GM12892 (cell line): Measurements from ENCODE around the gene AKIP1.
"Not testable (repeated sequence)": the region's sequence is repeated elsewhere in the genome, so short reads cannot be mapped to it uniquely, and the experiment has no call there.

ENCODE experiments used
- DNase-seq: peaks from one replicate; pipeline ENCODE4 v3.0.0; 2011; ENCODE audit not compliant: insufficient read length
- FAIRE-seq: peaks from 2 replicates; lab custom pipeline; 2011; peaks lifted over from hg19 to GRCh38; lab: Jason Lieb, UNC
- POLR2A ChIP-seq: IDR thresholded peaks from 2 replicates; pipeline ENCODE4 v1.6.1; 2011; ENCODE audit warnings: low read depth, low read length, control low read depth
- POLR2AphosphoS5 ChIP-seq: IDR thresholded peaks from 2 replicates; pipeline ENCODE4 v1.6.1; 2011; ENCODE audit warnings: low read depth, low read length, control low read depth
- TAF1 ChIP-seq: IDR thresholded peaks from 2 replicates; pipeline ENCODE4 v1.6.1; 2011; ENCODE audit warnings: low read depth, mild to moderate bottlenecking, control low read depth, low read length, borderline replicate concordance

Gene AKIP1

GRCh38 chr11:8926236-8926635, 15.2 kb downstream of the AKIP1 start:
- DNase-seq: no peak
- FAIRE-seq: no peak
- no peak for TF ChIP-seq POLR2AphosphoS5
- TF ChIP-seq POLR2A: no peak
- no peak for TF ChIP-seq TAF1

- TF ChIP-seq POLR2AphosphoS5 (no peak), TAF1 (no peak), POLR2A (no peak)
- DNase-seq: no peak
- no peak for FAIRE-seq
Measured at GRCh38 chr11:8927233-8927632, 16.2 kb downstream of the AKIP1 start.

GRCh38 chr11:8928205-8928604, 17.2 kb downstream of the AKIP1 start:
- DNase-seq (no peak), FAIRE-seq (no peak)
- TF ChIP-seq TAF1: no peak

DNA sequence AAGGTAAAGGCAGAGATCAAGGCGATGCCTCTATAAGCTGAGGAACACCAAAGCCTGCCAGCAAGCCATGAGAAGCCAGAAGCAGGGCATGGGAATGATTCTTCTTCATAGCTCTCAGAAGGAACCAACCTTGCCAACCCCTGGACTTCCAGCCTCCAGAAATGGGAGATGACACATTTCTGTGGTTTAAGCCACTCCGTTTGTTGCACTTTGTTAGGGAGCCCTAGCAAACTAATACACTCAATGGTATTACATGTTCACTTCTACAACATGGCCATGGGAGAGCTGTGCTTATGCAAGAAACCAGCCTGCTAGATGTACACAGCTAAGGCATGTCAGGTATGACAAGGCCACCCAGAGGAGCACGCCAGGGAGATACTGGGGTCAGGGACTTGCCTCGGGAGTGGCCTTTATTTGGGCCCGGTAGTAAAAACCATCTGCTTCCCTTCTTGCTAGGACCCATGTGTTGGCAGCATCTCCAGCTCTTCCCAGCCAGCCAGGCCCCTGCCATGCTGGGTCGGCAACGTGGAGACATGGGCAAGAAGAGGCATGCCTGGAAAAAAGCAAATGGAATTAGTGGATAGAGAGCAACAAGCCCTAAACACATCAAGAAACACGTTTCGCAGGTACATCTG, 18.1 kb downstream of the AKIP1 start:
- DNase-seq: no peak
- TF ChIP-seq POLR2AphosphoS5 (no peak), TAF1 (no peak), POLR2A (no peak)
- FAIRE-seq: no peak

DNA sequence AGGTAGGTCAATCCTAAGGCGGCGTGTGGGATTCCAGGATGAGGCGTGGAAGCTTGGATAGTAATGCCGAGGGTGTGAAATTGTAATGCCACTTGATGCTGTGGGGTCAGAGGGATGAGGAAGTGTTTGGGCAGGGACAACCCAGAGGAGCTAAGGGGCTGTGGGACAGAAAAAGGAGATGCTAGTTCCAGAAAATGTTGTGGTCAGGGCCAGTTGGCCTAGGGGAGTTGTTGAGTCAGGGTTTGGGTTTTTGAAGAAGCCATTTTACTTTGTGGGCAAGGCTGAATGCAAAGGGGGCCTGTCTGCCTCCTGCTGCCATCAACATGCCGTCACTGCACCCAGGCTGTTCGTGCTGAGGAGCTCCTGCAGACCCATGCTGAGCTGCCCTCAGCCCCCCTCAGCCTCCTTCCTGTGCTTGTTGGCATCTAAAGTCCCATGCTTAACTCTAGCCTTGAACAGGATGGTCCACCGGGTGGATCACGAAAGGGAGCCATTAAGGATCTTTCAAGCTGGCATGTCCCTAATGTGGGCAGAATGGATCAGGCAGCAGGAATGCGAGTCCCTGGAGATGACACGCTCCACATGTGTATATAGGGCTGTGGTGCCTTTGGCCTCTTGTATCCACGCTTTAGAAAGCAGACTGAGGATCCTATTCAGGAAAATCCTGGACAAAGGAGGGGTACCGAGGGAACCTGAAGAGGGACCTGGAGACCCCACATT, 19.6 kb downstream of the AKIP1 start:
- TF ChIP-seq TAF1 (no peak), POLR2A (no peak), POLR2AphosphoS5 (no peak)
- DNase-seq (no peak), FAIRE-seq (no peak)

DNA sequence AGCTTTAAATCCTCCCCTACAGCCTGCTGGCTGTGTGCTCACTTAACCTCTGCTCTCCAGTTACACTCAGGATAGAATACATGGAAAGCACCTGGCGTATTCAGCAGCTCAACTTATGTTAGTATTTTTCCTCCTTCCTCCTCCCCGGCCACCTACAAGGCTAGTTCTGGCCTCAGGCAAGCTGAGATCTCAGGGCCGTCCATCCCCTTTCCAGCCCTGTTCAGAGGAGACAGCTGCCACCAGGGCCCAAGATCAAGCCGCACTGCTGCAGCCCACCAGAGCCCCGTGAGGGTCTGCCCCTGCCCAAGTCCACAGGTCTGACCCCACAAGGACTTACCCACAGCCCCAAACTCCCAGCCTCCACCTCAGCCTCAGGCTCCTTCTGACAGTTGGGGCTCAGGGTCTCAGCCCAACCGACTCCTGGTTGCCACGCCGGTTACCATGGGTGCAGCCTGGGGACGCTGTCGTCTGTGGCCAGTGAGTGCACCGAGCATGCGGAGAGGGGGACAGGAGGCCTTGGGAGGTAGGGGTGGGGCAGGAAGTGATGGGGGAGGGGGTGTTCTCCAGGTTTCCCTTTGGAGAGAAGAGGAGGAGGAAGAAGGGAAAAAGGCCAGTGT, 21.7 kb downstream of the AKIP1 start, which contains the start of gene C11orf16:
Gene C11orf16, minus strand, starts transcription at position 384 of the 617 bp plus-strand sequence. CDS start 639 bp downstream, outside the sequence.
- TF ChIP-seq POLR2A (no peak), POLR2AphosphoS5 (no peak), TAF1 (no peak)
- FAIRE-seq (no peak), DNase-seq (no peak)

DNA sequence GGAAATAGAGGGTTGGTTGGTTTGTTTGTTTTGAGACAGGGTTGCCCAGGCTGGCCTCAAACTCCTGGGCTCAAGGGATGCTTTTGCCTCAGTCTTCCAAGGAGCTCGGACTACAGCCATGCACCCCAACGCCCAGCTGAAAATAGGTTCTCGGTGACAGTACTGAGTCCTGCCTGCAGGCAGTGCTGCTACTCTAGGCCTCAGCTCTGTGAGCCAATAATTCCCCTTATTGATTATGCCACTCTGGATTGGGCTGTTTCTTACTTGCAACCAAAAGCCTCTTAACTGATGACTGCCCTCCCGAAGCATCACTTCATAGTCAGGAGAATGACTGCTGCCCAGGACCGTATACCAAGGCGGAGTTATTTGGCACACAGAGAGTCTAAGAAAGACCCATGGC, 22.9 kb downstream of the AKIP1 start:
- DNase-seq (no peak), FAIRE-seq (no peak)
- TF ChIP-seq POLR2A: no peak
- TF ChIP-seq TAF1: no peak
- TF ChIP-seq POLR2AphosphoS5: no peak

DNA sequence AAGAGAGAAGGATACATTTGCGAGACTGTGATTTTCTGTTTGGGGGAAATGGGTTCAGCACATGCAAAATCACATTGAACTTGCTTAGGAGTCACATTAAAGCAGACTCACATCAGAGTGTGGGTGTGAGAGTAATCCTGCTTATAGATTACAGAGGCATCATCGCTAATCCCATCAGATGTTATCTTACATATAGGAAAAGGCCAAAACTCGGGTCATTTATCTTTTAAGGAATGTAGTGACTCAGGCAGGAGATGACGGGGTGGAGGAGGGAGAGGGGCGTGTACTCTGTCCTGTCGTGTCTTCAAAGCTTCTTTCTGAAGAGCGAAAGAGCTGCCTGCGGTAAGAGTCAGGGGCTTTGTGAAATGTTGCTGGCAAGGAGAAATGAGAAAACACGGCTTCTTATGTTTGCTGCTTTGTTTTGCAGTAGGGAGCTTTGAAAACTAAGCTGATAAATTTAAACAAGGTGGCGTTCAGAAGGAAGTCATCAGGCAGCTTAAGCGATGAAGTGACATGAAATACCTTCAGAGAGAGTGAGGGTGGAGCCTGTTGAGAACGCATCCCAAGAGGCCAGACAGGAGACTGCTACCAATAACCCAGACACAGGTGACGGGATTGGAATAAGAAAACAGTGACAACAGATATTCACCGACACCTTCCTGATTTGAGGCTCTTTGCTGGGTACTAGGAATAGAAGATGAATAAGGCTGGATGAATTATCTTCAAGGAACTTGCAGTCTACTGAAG, 23.9 kb downstream of the AKIP1 start:
- no peak for TF ChIP-seq POLR2A
- no peak for TF ChIP-seq POLR2AphosphoS5
- TF ChIP-seq TAF1: no peak
- DNase-seq: no peak
- no peak for FAIRE-seq

DNA sequence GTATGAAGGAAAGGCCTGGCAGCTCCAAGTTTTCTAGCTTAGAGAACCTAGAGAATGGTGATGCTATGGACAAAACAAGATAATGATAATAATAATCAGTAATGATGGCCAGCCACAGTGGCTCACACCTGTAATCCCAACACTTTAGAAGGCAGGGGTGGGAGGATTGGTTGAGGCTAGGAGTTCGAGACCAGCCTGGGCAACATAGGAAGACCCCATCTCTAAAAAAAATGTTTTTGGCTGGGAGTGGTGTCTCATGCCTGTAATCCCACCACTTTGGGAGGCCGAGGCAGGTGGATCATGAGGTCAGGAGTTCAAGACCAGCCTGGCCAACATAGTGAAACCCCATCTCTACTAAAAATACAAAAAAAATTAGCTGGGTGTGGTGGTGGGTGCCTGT, 24.8 kb downstream of the AKIP1 start:
- not testable (repeated sequence) for FAIRE-seq

GRCh38 chr11:8937159-8937558, 26.2 kb downstream of the AKIP1 start:
- FAIRE-seq (no peak), DNase-seq (no peak)
- TF ChIP-seq POLR2A (no peak), TAF1 (no peak), POLR2AphosphoS5 (no peak)

More for the DNA sequence above, 24.8 kb downstream of the AKIP1 start:
- not testable (repeated sequence) for DNase-seq

DNA sequence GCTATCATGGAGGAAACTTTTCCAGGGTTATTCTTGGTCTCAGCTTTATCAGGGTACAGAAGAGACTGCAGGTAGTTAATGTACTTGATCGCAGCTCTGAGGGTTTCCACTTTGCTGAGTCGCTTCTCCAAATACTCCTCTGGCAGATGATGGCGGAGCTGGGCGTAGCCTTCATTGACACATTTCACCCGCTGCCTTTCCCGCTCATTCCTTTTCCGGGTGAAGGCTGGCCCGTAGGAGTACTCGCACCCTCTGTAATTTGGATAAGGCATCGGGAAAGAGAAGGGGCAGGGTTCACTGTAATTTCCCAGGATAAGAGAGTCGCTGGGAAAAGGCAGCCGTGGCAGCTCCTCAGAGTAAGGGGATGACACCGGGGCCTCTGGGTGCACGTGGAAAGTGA, 26.7 kb downstream of the AKIP1 start:
- DNase-seq (no peak), FAIRE-seq (no peak)
- TF ChIP-seq POLR2A (no peak), POLR2AphosphoS5 (no peak), TAF1 (no peak)
